HepG2 (cell line): ENCODE results near the gene LANCL2. TPM values are rescaled to one million over a fixed set of nuclear protein-coding genes. Genes with fewer than 3 reads are reported as not detected.

Experiments used
- ATAC-seq: fragments of 200-7000 bp; cut with Tn5 transposase; 3 replicates; pipeline ENCODE4 v1.9.1; 2020; ENCODE audit warnings: mild to moderate bottlenecking, moderate library complexity
- BruUV-seq: library from RNA; stranded (reverse); fragments of 400-500 nt; replicated peaks from 2 replicates; lab custom pipeline; 2021; lab: Mats Ljungman, UMichigan
- CTCF ChIA-PET: fragments of 300-600 bp; formaldehyde crosslinking; extraction: SDS; loops from one replicate; lab custom pipeline; 2021; ENCODE audit warnings: low total read pairs, inconsistent platforms, low intra/inter-chr PET ratio; lab: Yijun Ruan, JAX
- POLR2A ChIA-PET: fragments of 350-600 bp; sonication (Branson Sonifier 250); formaldehyde crosslinking; loops from one replicate; lab custom pipeline; 2020; ENCODE audit warnings: antibody characterized with exemption, inconsistent platforms; lab: Yijun Ruan, JAX
- DNase-seq: peaks from one replicate; pipeline ENCODE4 v3.0.0-alpha.2; 2015; ENCODE audit warnings: low spot score
- FAIRE-seq: peaks from 3 replicates; lab custom pipeline; 2011; peaks lifted over from hg19 to GRCh38; lab: Jason Lieb, UNC
- H2AFZ ChIP-seq: one replicate; pipeline ENCODE4 v1.6.1; 2011; ENCODE audit warnings: low read length, inconsistent platforms
- H3K27ac ChIP-seq: fragments of 300-600 bp; 3 replicates; pipeline ENCODE4 v1.8.0; 2011; ENCODE audit warnings: mixed run types, mild to moderate bottlenecking, mixed read lengths, low read length, inconsistent platforms; ENCODE audit not compliant: insufficient read depth; ENCODE audit errors: extremely low read length
- H3K27me3 ChIP-seq, 2 experiments: fragments of 200-600 bp in 1 of 2; 2 replicates in 1 of 2; 3 replicates in 1 of 2; pipeline versions ENCODE4 v1.6.0 to v1.8.0; 2011; ENCODE audit warnings: low read length in 2 of 2, mild to moderate bottlenecking in 2 of 2, moderate library complexity in 2 of 2, inconsistent platforms in 1 of 2; ENCODE audit not compliant: insufficient read depth in 2 of 2, control insufficient read depth in 1 of 2
- H3K36me3 ChIP-seq, 2 experiments: fragments of 200-600 bp in 1 of 2; replicated peaks in 1 of 2; 2 replicates in 1 of 2; 3 replicates in 1 of 2; pipeline versions ENCODE4 v1.5.1 to v1.8.0; 2011; ENCODE audit warnings: low read length in 2 of 2, inconsistent platforms in 1 of 2; ENCODE audit not compliant: insufficient read depth in 2 of 2, control insufficient read depth in 1 of 2
- H3K4me1 ChIP-seq: 2 replicates; pipeline ENCODE4 v1.5.1; 2012; ENCODE audit warnings: low read length, inconsistent platforms; ENCODE audit not compliant: insufficient read depth
- H3K4me2 ChIP-seq: 2 replicates; pipeline ENCODE4 v1.6.0; 2011; ENCODE audit warnings: low read depth, low read length, inconsistent platforms
- H3K4me3 ChIP-seq, 3 experiments: fragments of 200-600 bp in 1 of 3; sonication (generic), shearing (Covaris generic) in 1 of 3; replicated peaks in 1 of 3; 2 replicates each; pipeline ENCODE4 v1.5.1; 2011 to 2016; ENCODE audit warnings: low read length in 3 of 3, inconsistent platforms in 2 of 3, low read depth in 2 of 3, mild to moderate bottlenecking in 2 of 3, control low read depth in 1 of 3, mixed read lengths in 1 of 3; ENCODE audit not compliant: insufficient read depth in 1 of 3
- H3K79me2 ChIP-seq: one replicate; pipeline ENCODE4 v1.6.1; 2011; ENCODE audit warnings: low read length, inconsistent platforms; ENCODE audit not compliant: insufficient read depth
- H3K9ac ChIP-seq: 2 replicates; pipeline ENCODE4 v1.6.0; 2011; ENCODE audit warnings: mild to moderate bottlenecking, low read depth, low read length, inconsistent platforms; ENCODE audit not compliant: insufficient read depth
- H3K9me3 ChIP-seq: 2 replicates; pipeline ENCODE4 v1.5.1; 2012; ENCODE audit warnings: mild to moderate bottlenecking, low read length
- H4K20me1 ChIP-seq: 2 replicates; pipeline ENCODE4 v1.6.0; 2011; ENCODE audit warnings: inconsistent platforms, mild to moderate bottlenecking, low read length, moderate library complexity; ENCODE audit not compliant: insufficient read depth
- AGO2 ChIP-seq: fragments of 200-400 bp; formaldehyde crosslinking; optimal IDR thresholded peaks from 2 replicates; pipeline ENCODE3; 2017; ENCODE audit warnings: mild to moderate bottlenecking, low read depth, low read length, moderate library complexity
- HOXA7 ChIP-seq: sonication (generic); formaldehyde crosslinking; IDR thresholded peaks from 2 replicates; pipeline ENCODE4 v1.8.1; 2022; ENCODE audit warnings: mild to moderate bottlenecking, missing genetic modification reagents, moderate library complexity
- KLF16 ChIP-seq, 2 experiments: sonication (generic) in 1 of 2; formaldehyde crosslinking in 1 of 2; IDR thresholded peaks; 2 replicates each; pipeline versions ENCODE4 v1.6.1 to v1.8.0; 2016 to 2023; ENCODE audit warnings: missing genetic modification reagents in 2 of 2, missing compliant biosample characterization in 1 of 2
- MBD4 ChIP-seq: IDR thresholded peaks from 2 replicates; pipeline ENCODE4 v1.6.1; 2012; ENCODE audit warnings: low read length, inconsistent platforms, borderline replicate concordance
- MYNN ChIP-seq: sonication (generic); formaldehyde crosslinking; IDR thresholded peaks from 2 replicates; pipeline ENCODE4 v1.4.0; 2020; ENCODE audit warnings: mild to moderate bottlenecking, low read depth, missing genetic modification reagents
- NFATC3 ChIP-seq: sonication (generic); formaldehyde crosslinking; IDR thresholded peaks from 2 replicates; pipeline ENCODE4 v1.5.1; 2020; ENCODE audit warnings: mild to moderate bottlenecking, missing genetic modification reagents
- ZBTB44 ChIP-seq: sonication (generic); formaldehyde crosslinking; IDR thresholded peaks from 2 replicates; pipeline ENCODE4 v1.4.0; 2020; ENCODE audit warnings: missing genetic modification reagents
- ZNF484 ChIP-seq: sonication (generic); formaldehyde crosslinking; IDR thresholded peaks from 2 replicates; pipeline ENCODE4 v1.5.1; 2020; ENCODE audit warnings: mild to moderate bottlenecking, low read depth, missing genetic modification reagents, borderline replicate concordance
- ZNF574 ChIP-seq: sonication (generic); formaldehyde crosslinking; IDR thresholded peaks from 2 replicates; pipeline ENCODE4 v1.4.0; 2020; ENCODE audit warnings: missing genetic modification reagents
- ZNF772 ChIP-seq: sonication (generic); formaldehyde crosslinking; IDR thresholded peaks from 2 replicates; pipeline ENCODE4 v1.5.0; 2020; ENCODE audit warnings: mild to moderate bottlenecking, missing genetic modification reagents
- WGBS: methylation state at CpG from one replicate; pipeline ENCODE4 v1.1.6; 2017; ENCODE audit warnings: low lambda C conversion rate; 5-methylcytosine and 5-hydroxymethylcytosine counted together
- in situ Hi-C: cut with HindIII; loops from 2 replicates; pipeline ENCODE4 v1.10.0; 2017; ENCODE audit warnings: low pct_unique_long_range_greater_than_20kb; ENCODE audit not compliant: extremely low pct_ligation_motif_present
- intact Hi-C: fragments of 100-400 bp; cut with micrococcal nuclease; formaldehyde crosslinking; loops from one replicate; pipeline ENCODE4 v1.10.0; 2022; ENCODE audit not compliant: unreplicated experiment
- polyA plus RNA-seq, 8 experiments: library from polyadenylated mRNA; depleted of rRNA in 3 of 8; stranded (reverse) in 7 of 8; unstranded in 1 of 8; fragments of >200 nt; fragmentation: Illumina TruSeq in 4 of 8; extraction: Trizol in 4 of 8; gene quantifications; 2 replicates each; pipeline versions ENCODE4 v1.2.1 to v1.2.3, GENCODE V29; 2011 to 2016; ENCODE audit warnings: low read depth in 4 of 8, missing spikeins in 1 of 8, mixed read lengths in 1 of 8; ENCODE audit not compliant: insufficient read depth in 1 of 8
- total RNA-seq, 5 experiments: library from RNA; depleted of rRNA; stranded (reverse); fragments of >200 nt; fragmentation: Illumina TruSeq; extraction: Trizol; gene quantifications; 2 replicates each; pipeline ENCODE4 v1.2.3, GENCODE V29; 2016; ENCODE audit warnings: low read depth in 1 of 5

LANCL2 gene
- total and polyA plus RNA-seq, 2 of the 13 experiments (the other 11 are each of a cell fraction or from before 2014, with no cell fraction given) = 10.0 to 13.8 TPM

- Histone ChIP-seq H3K4me2 (no peak overlapping the region), H3K9ac (no peak overlapping the region), H3K4me3 (no peak overlapping the region), H3K27me3 (peaks cover 0 to 4% of the 10 kb centered on the region in 2 experiments; a peak in 1 of 5 replicates), H4K20me1 (no peaks in the 10 kb centered on the region), H2AFZ (no peak overlapping the region), H3K79me2 (no peaks in the 10 kb centered on the region), H3K9me3 (no peaks in the 10 kb centered on the region), H3K4me1 (no peaks in the 10 kb centered on the region), H3K27ac (no peak overlapping the region), H3K36me3 (no peaks in the 10 kb centered on the region)
- intact Hi-C loops (no loop called here), in situ Hi-C loops (no loop called here)
- 0% methylated on average over 2 of the region's 3 CpGs for WGBS
- no peak for TF ChIP-seq AGO2
- no peak for TF ChIP-seq KLF16 (CRISPR knock-in tag; IDR thresholded peaks at IDR 0.05)
- TF ChIP-seq ZNF772 (CRISPR knock-in tag) = no peak
- TF ChIP-seq ZNF574 (CRISPR knock-in tag) = no peak
- no peak for TF ChIP-seq NFATC3 (CRISPR knock-in tag)
- TF ChIP-seq MYNN (CRISPR knock-in tag) = no peak
- TF ChIP-seq HOXA7 (CRISPR knock-in tag) = no peak
- TF ChIP-seq ZNF484 (CRISPR knock-in tag) = no peak
- no peak for TF ChIP-seq MBD4
- no peak for TF ChIP-seq ZBTB44 (CRISPR knock-in tag)
- no TSS peak for BruUV-seq
- ChIA-PET CTCF (no interaction called here), POLR2A (no interaction called here)
- no peak for ATAC-seq
- no peak for DNase-seq
- FAIRE-seq = no peak
These were observed 28.6 kb upstream of the LANCL2 start for GRCh38 chr7:55336540-55336939.
